Erythroblast (primary cell): ENCODE results near the gene CCDC183.

Experiments
- DNase-seq, 2 experiments: peaks; one replicate each; lab custom pipeline; 2025; lab: John Stamatoyannopoulos, UW
- GATA1 ChIP-seq: IDR thresholded peaks from 2 replicates; pipeline ENCODE4 v1.6.1; 2011; ENCODE audit warnings: low read depth, mild to moderate bottlenecking, control low read depth, low read length, moderate library complexity
- POLR2A ChIP-seq: IDR thresholded peaks from 2 replicates; pipeline ENCODE4 v1.6.1; 2011; ENCODE audit warnings: mild to moderate bottlenecking, low read length

The CCDC183 gene

GRCh38 chr9:136853596-136854112 is 57.5 kb downstream of the CCDC183 start:
- TF ChIP-seq GATA1 = no peak
- TF ChIP-seq POLR2A = no peak
- DNase-seq = no peak

GRCh38 chr9:136854113-136854841 is 58.1 kb downstream of the CCDC183 start:
- no peak for DNase-seq
- TF ChIP-seq GATA1 = no peak

GRCh38 chr9:136854842-136855460 is 58.8 kb downstream of the CCDC183 start:
- no peak for DNase-seq
- TF ChIP-seq POLR2A (no peak), GATA1 (no peak)

DNA sequence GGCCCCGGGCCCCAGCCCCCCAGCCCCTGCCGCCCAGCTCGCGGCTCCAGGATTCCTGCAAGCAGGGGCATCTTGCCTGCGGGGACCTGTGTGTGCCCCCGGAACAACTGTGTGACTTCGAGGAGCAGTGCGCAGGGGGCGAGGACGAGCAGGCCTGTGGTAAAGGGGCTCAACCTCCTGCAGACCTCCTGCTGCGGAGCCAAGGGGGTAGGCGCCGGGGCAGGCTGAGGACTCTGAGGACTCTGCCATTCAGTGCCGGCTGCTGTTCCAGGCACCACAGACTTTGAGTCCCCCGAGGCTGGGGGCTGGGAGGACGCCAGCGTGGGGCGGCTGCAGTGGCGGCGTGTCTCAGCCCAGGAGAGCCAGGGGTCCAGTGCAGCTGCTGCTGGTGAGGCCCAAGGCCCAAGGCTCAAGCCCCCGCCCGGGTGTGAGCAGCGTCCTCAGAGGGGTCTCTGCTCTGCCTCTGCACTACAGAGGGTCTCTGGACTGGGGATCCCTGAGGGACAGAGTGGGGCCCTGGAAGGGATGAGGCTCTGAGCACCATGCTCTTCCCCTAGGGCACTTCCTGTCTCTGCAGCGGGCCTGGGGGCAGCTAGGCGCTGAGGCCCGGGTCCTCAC is 59.4 kb downstream of the CCDC183 start:
- TF ChIP-seq GATA1 (no peak), POLR2A (no peak)
- DNase-seq = no peak

DNA sequence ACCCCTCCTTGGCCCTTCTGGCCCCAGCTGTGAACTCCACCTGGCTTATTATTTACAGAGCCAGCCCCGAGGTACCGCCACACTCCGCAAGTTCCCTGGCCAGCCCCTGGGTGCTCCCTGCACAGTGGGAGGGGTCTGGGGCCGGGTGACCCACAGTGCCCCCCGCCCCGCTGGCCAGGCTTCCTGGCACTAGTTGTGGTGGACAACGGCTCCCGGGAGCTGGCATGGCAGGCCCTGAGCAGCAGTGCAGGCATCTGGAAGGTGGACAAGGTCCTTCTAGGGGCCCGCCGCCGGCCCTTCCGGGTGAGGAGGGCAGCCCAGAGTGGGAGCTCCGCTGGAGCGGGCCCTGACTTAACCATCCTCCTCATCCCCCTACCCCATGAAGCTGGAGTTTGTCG is 59.9 kb downstream of the CCDC183 start:
- no peak for DNase-seq
- TF ChIP-seq GATA1 (no peak), POLR2A (no peak)

- no peak for DNase-seq
- TF ChIP-seq POLR2A (no peak), GATA1 (no peak)
These were observed 60.5 kb downstream of the CCDC183 start for GRCh38 chr9:136856541-136857141.

- no peak for TF ChIP-seq GATA1
- TF ChIP-seq POLR2A = no peak
- no peak for DNase-seq
These were observed 61.0 kb downstream of the CCDC183 start for GRCh38 chr9:136857166-136857565.
